ENCODE results near the gene TPPP2.
"Not testable (repeated sequence)": the region's sequence is repeated elsewhere in the genome, so short reads cannot be mapped to it uniquely, and the experiment has no call there.

The TPPP2 gene

GRCh38 chr14:21029917-21030316 is at the start of gene TPPP2:
Gene TPPP2, plus strand, starts transcription at chr14:21030217. Its CDS starts 365 bp downstream, at chr14:21030582.
- DNase-seq: no peak

DNA sequence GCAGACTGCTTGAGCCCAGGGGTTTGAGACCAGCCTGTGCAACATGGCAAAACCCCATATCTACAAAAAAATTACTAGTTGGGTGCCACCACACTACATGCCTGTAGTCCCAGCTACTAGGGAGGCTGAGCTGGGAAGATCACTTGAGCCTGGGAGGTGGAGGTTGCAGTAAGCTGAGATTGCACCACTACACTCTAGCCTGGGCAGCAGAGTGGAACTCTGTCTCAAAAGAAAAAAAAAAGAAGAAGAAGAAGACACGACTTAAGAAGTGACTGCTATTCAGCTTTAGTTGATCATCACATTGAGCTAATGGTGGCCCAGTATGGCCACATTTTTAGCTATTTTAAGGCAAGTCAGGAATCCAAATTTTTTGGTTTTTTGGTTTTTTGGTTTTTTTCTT is 49.1 kb upstream of the TPPP2 start:
- no peak for DNase-seq

DNA sequence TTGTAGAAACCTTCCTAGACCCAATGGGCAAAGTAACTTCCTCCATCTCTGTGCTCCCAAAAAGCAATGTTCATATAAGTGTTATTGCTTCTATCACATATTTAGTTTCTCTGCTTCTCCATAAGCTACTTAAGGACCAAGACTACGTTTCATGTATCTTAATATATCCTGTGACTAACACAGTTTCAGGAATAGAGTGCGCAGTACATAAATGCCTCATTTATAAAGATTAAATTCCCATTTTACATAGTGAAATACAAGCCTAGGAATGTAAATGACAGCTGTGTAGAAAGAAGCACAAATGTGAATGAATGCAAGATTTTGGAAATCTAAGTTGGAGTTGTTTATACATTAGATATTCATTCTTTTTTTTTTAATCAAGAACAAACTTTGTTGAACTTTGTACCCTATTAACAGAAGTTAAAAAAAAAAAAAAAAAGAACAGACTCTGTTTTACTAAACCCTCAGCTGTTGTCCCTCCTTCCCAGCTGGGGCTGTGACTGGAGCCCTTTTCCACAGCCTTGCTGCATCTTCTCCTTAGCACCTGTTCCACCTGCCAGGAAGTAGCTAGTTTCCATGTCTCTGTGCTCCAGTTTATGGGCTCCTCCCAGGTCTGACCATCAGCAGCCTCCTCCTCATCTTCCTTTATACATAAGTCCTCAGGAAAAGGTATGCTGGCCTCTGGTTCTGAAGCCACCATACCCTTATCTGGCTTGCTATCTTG is 47.2 kb upstream of the TPPP2 start:
- DNase-seq: no peak

DNA sequence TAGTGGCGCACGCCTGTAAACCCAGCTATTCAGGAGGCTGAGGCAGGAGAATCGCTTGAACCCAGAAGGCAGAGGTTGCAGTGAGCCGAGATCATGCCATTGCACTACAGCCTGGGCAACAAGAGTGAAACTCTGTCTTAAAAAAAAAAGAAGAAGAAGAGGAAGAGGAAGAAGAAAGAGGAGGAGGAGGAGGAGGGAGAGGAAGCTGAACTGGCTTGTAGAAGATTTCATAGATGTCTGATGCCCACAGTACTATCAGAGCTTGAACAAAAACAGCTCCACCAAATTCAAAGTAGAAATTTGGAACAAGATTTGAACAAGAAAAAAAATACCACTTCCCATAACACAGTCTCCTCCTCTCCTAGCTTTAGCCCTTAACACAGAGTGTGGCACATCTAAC is 44.4 kb upstream of the TPPP2 start:
- DNase-seq: not testable (repeated sequence)

- peak; percentile 53 for DNase-seq
Observed at GRCh38 chr14:20986811-20987210, 43.2 kb upstream of the TPPP2 start.

GRCh38 chr14:20988717-20989470 is 41.1 kb upstream of the TPPP2 start:
- DNase-seq: no peak

- DNase-seq: no peak
Observed at GRCh38 chr14:20989471-20989786, 40.6 kb upstream of the TPPP2 start.

- DNase-seq: peak; percentile 46
Observed at GRCh38 chr14:20989787-20990600, 40.0 kb upstream of the TPPP2 start, which contains the start of gene METTL17. Gene METTL17, plus strand, starts transcription at chr14:20989980. Its CDS starts 23 bp downstream, at chr14:20990003.

DNA sequence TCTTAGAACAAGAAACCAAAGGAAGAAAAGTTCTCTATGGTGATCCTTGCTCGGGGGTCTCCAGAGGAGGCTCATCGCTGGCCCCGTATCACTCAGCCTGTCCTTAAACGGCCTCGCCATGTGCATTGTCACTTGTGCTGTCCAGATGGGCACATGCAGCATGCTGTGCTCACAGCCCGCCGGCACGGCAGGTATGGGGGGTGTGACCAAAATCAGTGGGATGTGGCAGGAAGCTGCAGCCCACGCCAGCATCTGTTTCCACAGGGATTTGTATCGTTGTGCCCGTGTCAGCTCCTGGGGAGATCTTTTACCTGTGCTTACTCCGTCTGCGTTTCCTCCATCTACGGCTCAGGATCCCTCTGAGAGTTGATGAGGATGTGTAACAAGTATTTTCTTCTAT is 33.5 kb upstream of the TPPP2 start:
- no peak for DNase-seq

DNA sequence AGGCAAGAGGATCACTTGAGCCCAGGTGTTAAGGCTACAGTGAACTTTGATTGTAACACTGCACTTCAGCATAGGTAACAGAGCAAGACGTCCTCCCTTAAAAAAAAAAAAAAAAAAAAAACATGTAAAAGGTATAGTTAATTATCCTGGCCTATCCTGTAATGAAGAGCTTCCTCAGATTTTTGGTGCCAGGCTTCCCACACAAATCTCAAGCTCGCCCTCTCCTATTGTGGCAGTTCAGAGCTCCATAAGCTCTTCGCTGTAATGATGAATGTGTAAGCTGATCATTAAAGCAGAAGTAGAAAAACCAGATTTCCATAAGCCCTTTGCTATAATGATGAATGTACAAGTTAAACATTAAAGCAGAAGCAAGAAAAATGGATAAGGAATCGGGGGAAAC is 32.9 kb upstream of the TPPP2 start:
- DNase-seq: no peak

GRCh38 chr14:20997564-20997963 is 32.5 kb upstream of the TPPP2 start:
- DNase-seq: no peak

- no peak for DNase-seq
Observed at GRCh38 chr14:20998139-20998538, 31.9 kb upstream of the TPPP2 start.

GRCh38 chr14:20998674-20999366 is 31.2 kb upstream of the TPPP2 start, which contains the start of gene SLC39A2:
Gene SLC39A2, plus strand, starts transcription at chr14:20999293. Its CDS starts 154 bp downstream, at chr14:20999447.
- DNase-seq: no peak

GRCh38 chr14:20999591-20999990 is 30.4 kb upstream of the TPPP2 start:
- DNase-seq: no peak

GRCh38 chr14:21001218-21001617 is 28.8 kb upstream of the TPPP2 start:
- no peak for DNase-seq

GRCh38 chr14:21003788-21004346 is 26.1 kb upstream of the TPPP2 start:
- no peak for DNase-seq

GRCh38 chr14:21009721-21010120 is 20.3 kb upstream of the TPPP2 start:
- DNase-seq: not testable (repeated sequence)

DNA sequence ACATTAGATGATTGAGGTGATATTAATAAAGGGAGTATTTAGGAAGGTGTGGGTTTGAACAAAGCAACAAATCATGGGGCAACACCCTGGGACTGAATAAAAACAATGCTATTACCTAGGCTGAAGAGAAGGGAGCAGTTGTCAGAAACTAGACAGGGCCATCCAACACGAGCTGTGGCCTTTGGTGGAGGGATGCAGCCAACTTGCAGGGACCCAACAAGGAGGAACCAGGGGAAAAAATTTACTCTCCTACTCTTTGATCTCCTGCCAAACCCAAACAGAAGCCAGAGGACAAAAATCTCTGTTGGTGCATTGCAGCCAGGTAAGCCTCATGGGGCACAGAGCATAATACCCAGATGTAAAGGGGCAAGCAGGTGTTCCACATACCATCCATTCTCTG is 18.9 kb upstream of the TPPP2 start:
- DNase-seq: no peak

- DNase-seq: no peak
Observed at GRCh38 chr14:21014761-21015190, 15.2 kb upstream of the TPPP2 start.

DNA sequence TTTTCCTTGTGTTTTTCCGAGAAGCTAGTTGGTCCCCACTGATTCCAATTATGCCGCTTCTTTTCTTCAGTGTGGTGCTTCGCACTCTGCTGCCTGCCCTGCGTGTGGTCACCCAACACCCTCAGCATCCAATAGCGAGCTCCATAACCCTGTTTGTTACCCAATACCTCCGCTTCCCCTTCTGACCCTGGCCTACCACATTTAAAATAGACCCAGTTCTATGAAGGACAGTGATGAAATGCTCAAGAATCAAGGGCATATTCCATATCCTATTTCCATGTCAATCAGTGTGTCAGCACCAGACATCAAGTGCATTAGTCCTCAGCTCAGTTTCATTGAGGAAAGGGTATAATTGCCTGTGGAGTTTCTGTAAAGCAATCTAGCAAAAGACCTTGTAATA is 14.7 kb upstream of the TPPP2 start:
- no peak for DNase-seq

GRCh38 chr14:21016413-21017190 is 13.4 kb upstream of the TPPP2 start:
- no peak for DNase-seq

Data from 8988T (cell line).